Kidney (tissue), 14 donors: ENCODE measurements around the gene MKS1. TPM values are rescaled to one million over a fixed set of nuclear protein-coding genes. Genes with fewer than 3 reads are reported as not detected.

ENCODE experiments used
- DNase-seq, 5 donors: peaks; one replicate each; pipeline ENCODE4 v3.0.0-alpha.2; 2013 to 2020
- FAIRE-seq: peaks from 2 replicates; lab custom pipeline; 2012; peaks lifted over from hg19 to GRCh38; lab: Jason Lieb, UNC
- H3K27ac ChIP-seq, 2 donors: one replicate each; pipeline ENCODE4 v1.7.0; 2013; ENCODE audit warnings: low read depth in 2 of 2, low read length in 2 of 2, inconsistent platforms in 1 of 2
- H3K27me3 ChIP-seq: one replicate; pipeline ENCODE4 v1.7.1; 2013; ENCODE audit warnings: low read length, inconsistent platforms; ENCODE audit not compliant: control insufficient read depth, insufficient read depth
- H3K36me3 ChIP-seq, 3 donors: one replicate each; pipeline versions ENCODE4 v1.7.0 to v1.7.1; 2013; ENCODE audit warnings: low read length in 3 of 3, control low read depth in 1 of 3, inconsistent platforms in 1 of 3; ENCODE audit not compliant: insufficient read depth in 3 of 3, control insufficient read depth in 2 of 3
- H3K4me1 ChIP-seq, 3 donors: one replicate each; pipeline versions ENCODE4 v1.7.0 to v1.7.1; 2013; ENCODE audit warnings: low read length in 3 of 3, inconsistent platforms in 1 of 3, low read depth in 1 of 3; ENCODE audit not compliant: control insufficient read depth in 2 of 3, insufficient read depth in 2 of 3
- H3K4me3 ChIP-seq, 3 donors: one replicate each; pipeline versions ENCODE4 v1.7.0 to v1.8.1; 2013; ENCODE audit warnings: low read length in 3 of 3, control low read depth in 1 of 3, inconsistent platforms in 1 of 3
- H3K9ac ChIP-seq, 3 donors: one replicate each; pipeline versions ENCODE4 v1.7.0 to v1.7.1; 2013; ENCODE audit warnings: low read length in 3 of 3, control low read depth in 1 of 3, inconsistent platforms in 1 of 3
- H3K9me3 ChIP-seq, 3 donors: one replicate each; pipeline versions ENCODE4 v1.7.0 to v1.7.1; 2013; ENCODE audit warnings: low read length in 3 of 3, control low read depth in 1 of 3, inconsistent platforms in 1 of 3; ENCODE audit not compliant: control insufficient read depth in 2 of 3, insufficient read depth in 1 of 3
- intact Hi-C: fragments of 100-400 bp; cut with DNase I; formaldehyde crosslinking; loops from one replicate; pipeline ENCODE4 v1.11.1; 2022
- polyA plus RNA-seq: library from polyadenylated mRNA; stranded (reverse); fragments of 350-450 nt; fragmentation: Illumina TruSeq; extraction: RNeasy Lipid Tissue Mini Kit (QIAGEN cat#74804); gene quantifications from one replicate; pipeline ENCODE4 v1.2.3, GENCODE V29; 2014; ENCODE audit warnings: low read depth, low replicate concordance; ENCODE audit not compliant: insufficient read depth
- total RNA-seq: library from RNA; stranded (reverse); fragmentation: NEBNext Ultra II Directional; extraction: Animal tissue kit (Norgen Biotek cat#: 25700); gene quantifications from one replicate; pipeline ENCODE4 v1.2.1, GENCODE V29; 2021
- TF ChIP-seq, protein P1 (sequence below): IDR thresholded peaks from 3 replicates; pipeline ENCODE4 v1.5.1; 2012; ENCODE audit warnings: mild to moderate bottlenecking, moderate library complexity, borderline replicate concordance; ENCODE audit not compliant: insufficient read depth; ENCODE audit errors: extremely low read depth
- donor health status: control.
- donor health status: control.
- donor health status: control.
- donor health status: control.
- donor health status: control.
- donor health status: DM: yes; HTN: yes; CAD: no.
- donor health status: Normal renal cell carcinoma (clear cell type).

The MKS1 gene
- total and polyA plus RNA-seq, 2 donors from 2014 or later = 17.2 to 25.6 TPM

- H3K4me1 ChIP-seq = peaks cover 0 to 2% (median 0%) of the 10 kb centered on the region in 3 donors
- intact Hi-C loops = no loop called here
- H3K9ac ChIP-seq = no peak overlapping the region
- DNase-seq (no peak), FAIRE-seq (no peak)
- H3K36me3 ChIP-seq = peaks cover 2 to 21% (median 18%) of the 10 kb centered on the region in 3 donors
- no peak overlapping the region for H3K27ac ChIP-seq
- H3K4me3 ChIP-seq = no peak overlapping the region
- H3K9me3 ChIP-seq = no peaks in the 10 kb centered on the region
- TF ChIP-seq, protein P1, sequence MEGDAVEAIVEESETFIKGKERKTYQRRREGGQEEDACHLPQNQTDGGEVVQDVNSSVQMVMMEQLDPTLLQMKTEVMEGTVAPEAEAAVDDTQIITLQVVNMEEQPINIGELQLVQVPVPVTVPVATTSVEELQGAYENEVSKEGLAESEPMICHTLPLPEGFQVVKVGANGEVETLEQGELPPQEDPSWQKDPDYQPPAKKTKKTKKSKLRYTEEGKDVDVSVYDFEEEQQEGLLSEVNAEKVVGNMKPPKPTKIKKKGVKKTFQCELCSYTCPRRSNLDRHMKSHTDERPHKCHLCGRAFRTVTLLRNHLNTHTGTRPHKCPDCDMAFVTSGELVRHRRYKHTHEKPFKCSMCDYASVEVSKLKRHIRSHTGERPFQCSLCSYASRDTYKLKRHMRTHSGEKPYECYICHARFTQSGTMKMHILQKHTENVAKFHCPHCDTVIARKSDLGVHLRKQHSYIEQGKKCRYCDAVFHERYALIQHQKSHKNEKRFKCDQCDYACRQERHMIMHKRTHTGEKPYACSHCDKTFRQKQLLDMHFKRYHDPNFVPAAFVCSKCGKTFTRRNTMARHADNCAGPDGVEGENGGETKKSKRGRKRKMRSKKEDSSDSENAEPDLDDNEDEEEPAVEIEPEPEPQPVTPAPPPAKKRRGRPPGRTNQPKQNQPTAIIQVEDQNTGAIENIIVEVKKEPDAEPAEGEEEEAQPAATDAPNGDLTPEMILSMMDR = no peak
- H3K27me3 ChIP-seq = no peaks in the 10 kb centered on the region
These were observed 13.1 kb downstream of the MKS1 start for GRCh38 chr17:58205936-58206335.

- no peak overlapping the region for H3K4me3 ChIP-seq
- FAIRE-seq (no peak), DNase-seq (no peak)
- peaks cover 0 to 15% (median 10%) of the 10 kb centered on the region in 3 donors for H3K36me3 ChIP-seq
- TF ChIP-seq, protein P1 = no peak
- intact Hi-C loops = no loop called here
- H3K9me3 ChIP-seq = no peaks in the 10 kb centered on the region
- no peaks in the 10 kb centered on the region for H3K27me3 ChIP-seq
- H3K4me1 ChIP-seq = peaks cover 0 to 2% (median 0%) of the 10 kb centered on the region in 3 donors
- no peak overlapping the region for H3K27ac ChIP-seq
- no peak overlapping the region for H3K9ac ChIP-seq
These were observed 14.3 kb downstream of the MKS1 start for GRCh38 chr17:58204796-58205195.

DNA sequence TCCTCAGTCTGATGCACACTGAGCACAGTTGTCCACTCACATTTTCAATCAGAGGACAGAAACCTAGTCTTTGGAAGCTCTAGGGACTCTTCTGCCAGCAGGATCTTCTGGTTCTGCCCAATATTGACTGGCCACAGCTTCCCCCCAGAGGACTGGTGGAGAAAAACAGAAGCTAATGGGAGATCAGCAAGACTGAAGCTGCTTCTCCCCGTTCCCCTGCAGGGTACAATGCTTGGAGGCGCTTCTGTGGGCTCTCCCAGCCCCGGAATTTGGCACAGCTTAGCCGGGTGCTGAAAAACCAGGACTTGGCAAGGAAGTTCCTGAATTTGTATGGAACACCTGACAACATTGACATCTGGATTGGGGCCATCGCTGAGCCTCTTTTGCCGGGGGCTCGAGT lies 16.2 kb downstream of the MKS1 start:
- TF ChIP-seq, protein P1 = no peak
- FAIRE-seq (no peak), DNase-seq (no peak)
- Histone ChIP-seq H3K36me3 (peaks cover 0 to 8% (median 6%) of the 10 kb centered on the region in 3 donors), H3K4me3 (no peak overlapping the region), H3K4me1 (no peaks in the 10 kb centered on the region), H3K27ac (no peak overlapping the region), H3K9ac (no peak overlapping the region), H3K9me3 (no peaks in the 10 kb centered on the region), H3K27me3 (peaks cover 2% of the 10 kb centered on the region)
- intact Hi-C loops = no loop called here
